Keratinocyte (primary cell): ENCODE results near the gene ZMIZ1. TPM values are rescaled to one million over a fixed set of nuclear protein-coding genes. Genes with fewer than 3 reads are reported as not detected.

ENCODE experiments used
- DNase-seq: peaks from one replicate; pipeline ENCODE4 v3.0.0-alpha.2; 2011; ENCODE audit warnings: low read depth, missing footprints, low spot score
- FAIRE-seq: peaks from 2 replicates; lab custom pipeline; 2011; peaks lifted over from hg19 to GRCh38; lab: Jason Lieb, UNC
- H2AFZ ChIP-seq: 2 replicates; pipeline ENCODE4 v1.6.0; 2012; ENCODE audit warnings: low read length, control low read depth, inconsistent platforms; ENCODE audit not compliant: control insufficient read depth
- H3K27ac ChIP-seq: 2 replicates; pipeline ENCODE4 v1.5.1; 2011; ENCODE audit warnings: low read length; ENCODE audit not compliant: control insufficient read depth, insufficient read depth
- H3K27me3 ChIP-seq: 3 replicates; pipeline ENCODE4 v1.6.0; 2011; ENCODE audit warnings: low read length; ENCODE audit not compliant: control insufficient read depth, insufficient read depth; ENCODE audit errors: extremely low read depth
- H3K36me3 ChIP-seq, 2 experiments: 2 replicates in 1 of 2; 3 replicates in 1 of 2; pipeline ENCODE4 v1.5.1; 2011; ENCODE audit warnings: low read length in 2 of 2, mild to moderate bottlenecking in 1 of 2; ENCODE audit not compliant: control insufficient read depth in 2 of 2, insufficient read depth in 2 of 2; ENCODE audit errors: extremely low read depth in 1 of 2
- H3K4me1 ChIP-seq: 3 replicates; pipeline ENCODE4 v1.5.1; 2011; ENCODE audit warnings: low read length; ENCODE audit not compliant: control insufficient read depth, insufficient read depth; ENCODE audit errors: extremely low read depth
- H3K4me2 ChIP-seq: 3 replicates; pipeline ENCODE4 v1.6.0; 2011; ENCODE audit warnings: low read depth, low read length; ENCODE audit not compliant: control insufficient read depth, insufficient read depth; ENCODE audit errors: extremely low read depth
- H3K4me3 ChIP-seq, 3 experiments: fragments of 200-600 bp in 1 of 3; sonication (generic) in 1 of 3; 2 replicates in 2 of 3; 3 replicates in 1 of 3; pipeline ENCODE4 v1.5.1; 2011 to 2016; ENCODE audit warnings: low read length in 3 of 3, mild to moderate bottlenecking in 3 of 3, control low read depth in 2 of 3, inconsistent platforms in 1 of 3, low read depth in 1 of 3, mixed read lengths in 1 of 3, mixed run types in 1 of 3, moderate library complexity in 1 of 3; ENCODE audit not compliant: control insufficient read depth in 2 of 3, insufficient read depth in 2 of 3; ENCODE audit errors: extremely low read depth in 1 of 3
- H3K79me2 ChIP-seq: 2 replicates; pipeline ENCODE4 v1.6.0; 2012; ENCODE audit warnings: low read length; ENCODE audit not compliant: control insufficient read depth, insufficient read depth
- H3K9ac ChIP-seq: 3 replicates; pipeline ENCODE4 v1.6.0; 2011; ENCODE audit warnings: low read length; ENCODE audit not compliant: control insufficient read depth, insufficient read depth; ENCODE audit errors: extremely low read depth
- H3K9me1 ChIP-seq: 3 replicates; pipeline ENCODE4 v1.6.0; 2011; ENCODE audit warnings: low read length; ENCODE audit not compliant: control insufficient read depth, insufficient read depth; ENCODE audit errors: extremely low read depth
- H3K9me3 ChIP-seq: 2 replicates; pipeline ENCODE4 v1.5.1; 2012; ENCODE audit warnings: low read depth, low read length; ENCODE audit not compliant: control insufficient read depth
- H4K20me1 ChIP-seq: 3 replicates; pipeline ENCODE4 v1.6.0; 2011; ENCODE audit warnings: low read length; ENCODE audit not compliant: control insufficient read depth, insufficient read depth; ENCODE audit errors: extremely low read depth
- EZH2 ChIP-seq: IDR thresholded peaks from one replicate; pipeline ENCODE4 v1.6.1; 2012; ENCODE audit warnings: inconsistent platforms, mild to moderate bottlenecking, low read length, moderate library complexity
- dilution Hi-C: fragments of 300-500 bp; cut with MboI; formaldehyde crosslinking; loops from one replicate; pipeline ENCODE4 v1.7.0; 2020; ENCODE audit warnings: low sequenced_read_pairs; ENCODE audit not compliant: extremely low pct_ligation_motif_present
- polyA plus RNA-seq, 5 experiments: library from polyadenylated mRNA; depleted of rRNA in 3 of 5; stranded (reverse) in 3 of 5; stranded (forward) in 1 of 5; unstranded in 1 of 5; fragments of >200 nt; gene quantifications; 1 replicate in 1 of 5; 2 replicates in 3 of 5; 3 replicates in 1 of 5; pipeline versions ENCODE4 v1.2.1 to v1.2.3, GENCODE V29; 2011 to 2012; ENCODE audit warnings: missing spikeins in 2 of 5, low read depth in 1 of 5, low replicate concordance in 1 of 5
- TF ChIP-seq, protein P1 (sequence below), 3 experiments: IDR thresholded peaks in 1 of 3; conservative IDR thresholded peaks in 1 of 3; optimal IDR thresholded peaks in 1 of 3; 2 replicates in 2 of 3; 3 replicates in 1 of 3; pipeline versions ENCODE3 to v1.5.1; 2011; ENCODE audit warnings: low read length in 3 of 3, mild to moderate bottlenecking in 3 of 3, moderate library complexity in 2 of 3, control low read depth in 1 of 3, inconsistent platforms in 1 of 3; ENCODE audit not compliant: insufficient read depth in 2 of 3; ENCODE audit errors: extremely low read depth in 1 of 3

The ZMIZ1 gene
- polyA plus RNA-seq, 1 donor (not counting 4 experiments of a cell fraction or from before 2014, with no cell fraction given): 1.8 TPM

DNA sequence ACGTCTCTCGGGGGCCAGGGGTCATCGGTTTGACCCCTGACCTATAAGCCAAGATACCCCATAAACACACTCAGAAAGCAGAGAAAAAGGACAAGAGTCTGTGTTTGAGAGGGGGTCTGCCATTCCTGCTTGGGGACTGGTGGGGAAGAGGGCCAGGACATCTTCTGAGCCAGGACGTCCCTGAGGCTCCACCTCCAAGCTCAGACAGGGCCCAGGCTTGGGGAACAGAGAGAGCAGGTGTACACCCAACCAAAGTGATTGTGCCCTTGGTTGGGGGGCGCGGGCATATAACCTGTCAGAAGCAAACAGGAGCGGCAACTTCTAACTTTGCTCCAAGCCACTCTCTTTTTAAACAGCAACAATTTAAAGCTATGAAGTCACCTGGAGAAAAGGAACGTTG, 244.6 kb downstream of the ZMIZ1 start:
- no peaks in the 10 kb centered on the region for H3K9me1 ChIP-seq
- no peak overlapping the region for H3K4me2 ChIP-seq
- no peaks in the 10 kb centered on the region for H4K20me1 ChIP-seq
- no peak for DNase-seq
- H3K4me1 ChIP-seq: peaks cover 27% of the 10 kb centered on the region
- H3K79me2 ChIP-seq: no peaks in the 10 kb centered on the region
- no peak overlapping the region for H3K4me3 ChIP-seq
- no peaks in the 10 kb centered on the region for H3K9me3 ChIP-seq
- no peak overlapping the region for H2AFZ ChIP-seq
- TF ChIP-seq, protein P1, sequence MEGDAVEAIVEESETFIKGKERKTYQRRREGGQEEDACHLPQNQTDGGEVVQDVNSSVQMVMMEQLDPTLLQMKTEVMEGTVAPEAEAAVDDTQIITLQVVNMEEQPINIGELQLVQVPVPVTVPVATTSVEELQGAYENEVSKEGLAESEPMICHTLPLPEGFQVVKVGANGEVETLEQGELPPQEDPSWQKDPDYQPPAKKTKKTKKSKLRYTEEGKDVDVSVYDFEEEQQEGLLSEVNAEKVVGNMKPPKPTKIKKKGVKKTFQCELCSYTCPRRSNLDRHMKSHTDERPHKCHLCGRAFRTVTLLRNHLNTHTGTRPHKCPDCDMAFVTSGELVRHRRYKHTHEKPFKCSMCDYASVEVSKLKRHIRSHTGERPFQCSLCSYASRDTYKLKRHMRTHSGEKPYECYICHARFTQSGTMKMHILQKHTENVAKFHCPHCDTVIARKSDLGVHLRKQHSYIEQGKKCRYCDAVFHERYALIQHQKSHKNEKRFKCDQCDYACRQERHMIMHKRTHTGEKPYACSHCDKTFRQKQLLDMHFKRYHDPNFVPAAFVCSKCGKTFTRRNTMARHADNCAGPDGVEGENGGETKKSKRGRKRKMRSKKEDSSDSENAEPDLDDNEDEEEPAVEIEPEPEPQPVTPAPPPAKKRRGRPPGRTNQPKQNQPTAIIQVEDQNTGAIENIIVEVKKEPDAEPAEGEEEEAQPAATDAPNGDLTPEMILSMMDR (optimal IDR thresholded peaks at IDR 0.05 in 1 of 3, IDR thresholded peaks at IDR 0.05 in 1 of 3, conservative IDR thresholded peaks at IDR 0.05 in 1 of 3; ENCODE audit: extremely low read depth in 1 of 3, insufficient read depth in 2 of 3, low read length in 3 of 3): no peak
- TF ChIP-seq EZH2: no peak
- no peak for FAIRE-seq
- H3K27me3 ChIP-seq: no peaks in the 10 kb centered on the region
- H3K9ac ChIP-seq: no peak overlapping the region
- dilution Hi-C loops: no loop called here
- no peak overlapping the region for H3K27ac ChIP-seq
- peaks cover 5 to 10% of the 10 kb centered on the region in 2 experiments for H3K36me3 ChIP-seq

DNA sequence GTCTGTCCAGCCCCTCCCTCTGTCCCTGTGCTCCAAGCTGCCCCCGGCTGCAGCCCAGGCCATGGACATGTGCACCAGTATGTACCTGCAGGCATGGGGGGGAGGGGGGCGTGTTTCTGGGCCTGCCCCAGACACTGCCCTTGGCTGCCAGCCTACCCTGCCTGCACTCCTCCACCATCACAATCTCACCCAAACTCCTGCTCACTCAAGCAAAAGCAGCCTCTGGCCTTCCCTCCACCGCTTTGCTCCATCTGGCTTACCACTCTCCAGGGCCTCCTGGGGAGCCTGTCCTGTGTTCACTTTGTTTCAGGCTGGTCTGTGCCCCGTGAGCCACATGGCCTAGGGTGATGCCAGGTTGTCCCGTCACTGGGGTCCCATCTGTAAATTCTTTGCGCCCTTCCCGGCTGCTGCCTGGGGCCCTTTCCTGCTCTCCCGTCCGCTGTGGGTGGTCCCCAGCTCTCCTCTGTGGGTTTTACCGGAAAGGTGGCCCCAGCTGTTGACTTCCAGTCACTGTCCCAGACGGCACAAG, 245.2 kb downstream of the ZMIZ1 start:
- no peak for DNase-seq
- Histone ChIP-seq H2AFZ (no peak overlapping the region), H3K79me2 (no peaks in the 10 kb centered on the region), H3K9me1 (no peaks in the 10 kb centered on the region), H3K4me1 (peaks cover 28% of the 10 kb centered on the region), H3K4me3 (no peak overlapping the region), H3K9me3 (no peaks in the 10 kb centered on the region), H3K9ac (no peak overlapping the region), H3K4me2 (no peak overlapping the region), H3K27ac (no peak overlapping the region), H3K36me3 (peaks cover 0 to 9% of the 10 kb centered on the region in 2 experiments), H4K20me1 (no peaks in the 10 kb centered on the region), H3K27me3 (no peaks in the 10 kb centered on the region)
- no peak for FAIRE-seq
- dilution Hi-C loops: no loop called here
- TF ChIP-seq, protein P1 (optimal IDR thresholded peaks at IDR 0.05 in 1 of 3, IDR thresholded peaks at IDR 0.05 in 1 of 3, conservative IDR thresholded peaks at IDR 0.05 in 1 of 3; ENCODE audit: extremely low read depth in 1 of 3, insufficient read depth in 2 of 3, low read length in 3 of 3): no peak
- TF ChIP-seq EZH2: no peak
